H1 (cell line): Measurements from ENCODE around the gene CIB4. TPM values are rescaled to one million over a fixed set of nuclear protein-coding genes. Genes with fewer than 3 reads are reported as not detected.

Experiments used
- CHD7 ChIP-seq: fragments of 300-600 bp; sonication (generic); IDR thresholded peaks from 2 replicates; pipeline ENCODE4 v1.7.1; 2012; ENCODE audit warnings: low read length, moderate library complexity, mild to moderate bottlenecking, inconsistent platforms; ENCODE audit not compliant: insufficient replicate concordance
- POLR2A ChIP-seq, 2 experiments: IDR thresholded peaks; 1 replicate in 1 of 2; 2 replicates in 1 of 2; pipeline ENCODE4 v1.6.1; 2011; ENCODE audit warnings: low read depth in 2 of 2, low read length in 2 of 2, mild to moderate bottlenecking in 2 of 2; ENCODE audit errors: control extremely low read depth in 1 of 2
- RAD21 ChIP-seq, 2 experiments: IDR thresholded peaks in 1 of 2; conservative IDR thresholded peaks in 1 of 2; 2 replicates each; pipeline ENCODE4 v1.6.1; 2011; ENCODE audit warnings: low read depth in 2 of 2, low read length in 2 of 2, improper control_type of control experiment in 1 of 2, inconsistent platforms in 1 of 2, mild to moderate bottlenecking in 1 of 2, moderate library complexity in 1 of 2
- SP4 ChIP-seq: IDR thresholded peaks from 2 replicates; pipeline ENCODE4 v1.6.1; 2012; ENCODE audit warnings: low read length, inconsistent platforms
- TBP ChIP-seq: IDR thresholded peaks from 2 replicates; pipeline ENCODE4 v1.6.1; 2011; ENCODE audit warnings: low read depth, low read length, improper control_type of control experiment
- polyA plus RNA-seq, 7 experiments: library from polyadenylated mRNA; depleted of rRNA in 3 of 7; stranded (reverse) in 5 of 7; unstranded in 2 of 7; fragments of >200 nt in 5 of 7; fragments of 200-250 nt in 2 of 7; gene quantifications; 1 replicate in 5 of 7; 2 replicates in 1 of 7; 4 replicates in 1 of 7; pipeline versions ENCODE4 v1.2.1 to v1.2.3, GENCODE V29; 2011 to 2013; ENCODE audit warnings: missing spikeins in 2 of 7, mixed read lengths in 2 of 7
- total RNA-seq: library from RNA; stranded (reverse); fragmentation: NEBNext Ultra II Directional; extraction: Animal tissue kit (Norgen Biotek cat#: 25700); gene quantifications from 2 replicates; pipeline ENCODE4 v1.2.1, GENCODE V29; 2021

Gene CIB4
- total and polyA plus RNA-seq, 2 of the 8 experiments (the other 6 are each of a cell fraction or from before 2014, with no cell fraction given) = not detected

GRCh38 chr2:26628561-26629345 lies 12.4 kb downstream of the CIB4 start (continued):
- TF ChIP-seq CHD7 = no peak
- TF ChIP-seq TBP = no peak
- TF ChIP-seq SP4 = no peak
- no peak for TF ChIP-seq POLR2A (IDR thresholded peaks at IDR 0.05; ENCODE audit: control extremely low read depth in 1 of 2, low read depth in 2 of 2, low read length in 2 of 2)
- TF ChIP-seq RAD21 (IDR thresholded peaks at IDR 0.05 in 1 of 2, conservative IDR thresholded peaks at IDR 0.05 in 1 of 2; ENCODE audit: low read depth in 2 of 2, low read length in 2 of 2) = peak in 1 of 2 experiments; percentile 13; a peak in 1 of 4 replicates
- TF ChIP-seq, all 59 proteins: peak for 1
